Type B pancreatic cell (in vitro differentiated cells): Measurements from ENCODE around the gene UTF1. TPM values are rescaled to one million over a fixed set of nuclear protein-coding genes. Genes with fewer than 3 reads are reported as not detected.
A peak's percentile ranks its signal among the peaks of the same experiment; 100 is the strongest.
"Not testable (repeated sequence)": the region's sequence is repeated elsewhere in the genome, so short reads cannot be mapped to it uniquely, and the experiment has no call there.

Source experiments
- DNase-seq: peaks from one replicate; pipeline ENCODE4 v3.0.0; 2021; ENCODE audit warnings: mixed read lengths; ENCODE audit not compliant: unreplicated experiment; ENCODE audit errors: extremely low spot score
- H3K27ac Mint-ChIP-seq: 2 replicates; pipeline ENCODE4 v1.8.0; 2021; ENCODE audit warnings: mild to moderate bottlenecking, mixed read lengths
- H3K27me3 Mint-ChIP-seq: 2 replicates; pipeline ENCODE4 v1.8.0; 2021; ENCODE audit warnings: mixed read lengths
- H3K36me3 Mint-ChIP-seq: 2 replicates; pipeline ENCODE4 v1.8.0; 2021; ENCODE audit warnings: mixed read lengths
- H3K4me1 Mint-ChIP-seq: one replicate; pipeline ENCODE4 v1.8.0; 2021; ENCODE audit warnings: mixed read lengths; ENCODE audit not compliant: unreplicated experiment
- H3K4me3 Mint-ChIP-seq: 2 replicates; pipeline ENCODE4 v1.8.0; 2021; ENCODE audit warnings: mild to moderate bottlenecking, mixed read lengths
- H3K9me3 Mint-ChIP-seq: 2 replicates; pipeline ENCODE4 v1.8.0; 2021; ENCODE audit warnings: mixed read lengths
- CTCF ChIP-seq: fragments of 200-600 bp; sonication (generic); conservative IDR thresholded peaks from 2 replicates; pipeline ENCODE4 v1.5.0; 2021; ENCODE audit warnings: antibody characterized with exemption, mild to moderate bottlenecking
- total RNA-seq: library from RNA; stranded (reverse); gene quantifications from 2 replicates; pipeline ENCODE4 v1.2.1, GENCODE V29; 2021; ENCODE audit warnings: low replicate concordance

UTF1 gene
- total RNA-seq, 1 donor from 2014 or later: not detected

GRCh38 chr10:133260895-133261725 lies 31.1 kb downstream of the UTF1 start:
- no peak for DNase-seq
- no peak overlapping the region for H3K27ac Mint-ChIP-seq
- H3K4me1 Mint-ChIP-seq: peaks cover 5% of the 10 kb centered on the region
- H3K4me3 Mint-ChIP-seq: peak overlapping the region; percentile 71
- TF ChIP-seq CTCF: no peak
- H3K9me3 Mint-ChIP-seq: no peaks in the 10 kb centered on the region
- no peaks in the 10 kb centered on the region for H3K36me3 Mint-ChIP-seq
- H3K27me3 Mint-ChIP-seq: peaks cover 3% of the 10 kb centered on the region

- Mint-ChIP-seq H3K9me3 (no peaks in the 10 kb centered on the region), H3K4me3 (peak overlapping the region; percentile 86), H3K4me1 (peaks cover 5% of the 10 kb centered on the region), H3K36me3 (no peaks in the 10 kb centered on the region), H3K27me3 (peaks cover 3% of the 10 kb centered on the region), H3K27ac (peak overlapping the region; percentile 43)
- no peak for TF ChIP-seq CTCF
- DNase-seq: peak; percentile 84
Measured at GRCh38 chr10:133261726-133262325, 31.8 kb downstream of the UTF1 start.

GRCh38 chr10:133262696-133263095 lies 32.7 kb downstream of the UTF1 start:
- no peak for DNase-seq
- no peaks in the 10 kb centered on the region for H3K9me3 Mint-ChIP-seq
- peaks cover 5% of the 10 kb centered on the region for H3K4me1 Mint-ChIP-seq
- peaks cover 3% of the 10 kb centered on the region for H3K27me3 Mint-ChIP-seq
- peak overlapping the region; percentile 43 for H3K27ac Mint-ChIP-seq
- H3K36me3 Mint-ChIP-seq: no peaks in the 10 kb centered on the region
- H3K4me3 Mint-ChIP-seq: peak overlapping the region; percentile 86
- no peak for TF ChIP-seq CTCF

- no peaks in the 10 kb centered on the region for H3K36me3 Mint-ChIP-seq
- H3K4me3 Mint-ChIP-seq: no peak overlapping the region
- no peak for TF ChIP-seq CTCF
- H3K9me3 Mint-ChIP-seq: no peaks in the 10 kb centered on the region
- DNase-seq: no peak
- peaks cover 5% of the 10 kb centered on the region for H3K4me1 Mint-ChIP-seq
- peaks cover 3% of the 10 kb centered on the region for H3K27me3 Mint-ChIP-seq
- H3K27ac Mint-ChIP-seq: no peak overlapping the region
Measured at GRCh38 chr10:133263674-133264073, 33.7 kb downstream of the UTF1 start.

GRCh38 chr10:133264461-133264860 lies 34.4 kb downstream of the UTF1 start:
- TF ChIP-seq CTCF: no peak
- Mint-ChIP-seq H3K4me1 (peaks cover 2% of the 10 kb centered on the region), H3K9me3 (no peaks in the 10 kb centered on the region), H3K4me3 (no peak overlapping the region), H3K27me3 (no peaks in the 10 kb centered on the region), H3K27ac (no peak overlapping the region), H3K36me3 (no peaks in the 10 kb centered on the region)
- no peak for DNase-seq

GRCh38 chr10:133265052-133265451 lies 35.0 kb downstream of the UTF1 start:
- not testable (repeated sequence) for H3K9me3 Mint-ChIP-seq, H3K4me1 Mint-ChIP-seq, H3K36me3 Mint-ChIP-seq, H3K4me3 Mint-ChIP-seq, H3K27ac Mint-ChIP-seq, DNase-seq, H3K27me3 Mint-ChIP-seq
